K562 (cell line): Measurements from ENCODE around the gene SYNE1. TPM values are rescaled to one million over a fixed set of nuclear protein-coding genes. Genes with fewer than 3 reads are reported as not detected.

Experiments
- ATAC-seq: fragments of 200-7000 bp; cut with Tn5 transposase; 3 replicates; pipeline ENCODE4 v1.9.1; 2020; ENCODE audit warnings: moderate library complexity
- BruUV-seq: library from RNA; stranded (reverse); fragments of 400-500 nt; replicated peaks from 2 replicates; lab custom pipeline; 2021; lab: Mats Ljungman, UMichigan
- CTCF ChIA-PET: fragments of 300-600 bp; formaldehyde crosslinking; extraction: SDS; loops from one replicate; lab custom pipeline; 2021; ENCODE audit warnings: low intra/inter-chr PET ratio; lab: Yijun Ruan, JAX
- POLR2A ChIA-PET: fragments of 300-600, 350-650 bp; sonication (Branson Sonifier 250); formaldehyde crosslinking; extraction: SDS; loops from one replicate; lab custom pipeline; 2021; ENCODE audit warnings: antibody characterized with exemption, inconsistent platforms; lab: Yijun Ruan, JAX
- DNase-seq, 4 experiments: peaks; one replicate each; pipeline versions ENCODE4 v3.0.0 to v3.0.0-alpha.2; 2011 to 2018; ENCODE audit warnings: low spot score in 3 of 4, mixed read lengths in 3 of 4; ENCODE audit errors: extremely low read depth in 1 of 4
- FAIRE-seq: peaks from 2 replicates; lab custom pipeline; 2011; peaks lifted over from hg19 to GRCh38; lab: Jason Lieb, UNC
- H2AFZ ChIP-seq: 2 replicates; pipeline ENCODE4 v1.6.0; 2011; ENCODE audit warnings: low read depth, low read length, control low read depth, inconsistent platforms
- H3K27ac ChIP-seq: fragments of 200-600 bp; 3 replicates; pipeline ENCODE4 v1.8.0; 2011; ENCODE audit warnings: low read depth, mild to moderate bottlenecking, control low read depth, inconsistent platforms, low read length, moderate library complexity, mixed read lengths; ENCODE audit errors: extremely low read depth
- H3K27me3 ChIP-seq, 2 experiments: fragments of 300-600 bp in 1 of 2; 2 replicates in 1 of 2; 3 replicates in 1 of 2; pipeline versions ENCODE4 v1.6.0 to v1.8.0; 2011; ENCODE audit warnings: inconsistent platforms in 2 of 2, low read length in 2 of 2, mild to moderate bottlenecking in 1 of 2, mixed read lengths in 1 of 2, moderate library complexity in 1 of 2; ENCODE audit not compliant: control insufficient read depth in 2 of 2, insufficient read depth in 2 of 2
- H3K36me3 ChIP-seq: fragments of 300-600 bp; 3 replicates; pipeline ENCODE4 v1.8.0; 2011; ENCODE audit warnings: mild to moderate bottlenecking, low read length, inconsistent platforms; ENCODE audit not compliant: control insufficient read depth, insufficient read depth
- H3K4me1 ChIP-seq, 2 experiments: fragments of 200-600 bp in 1 of 2; replicated peaks in 1 of 2; 2 replicates in 1 of 2; 3 replicates in 1 of 2; pipeline versions ENCODE4 v1.5.1 to v1.8.0; 2011; ENCODE audit warnings: inconsistent platforms in 2 of 2, low read length in 2 of 2, mild to moderate bottlenecking in 1 of 2, mixed read lengths in 1 of 2, moderate library complexity in 1 of 2; ENCODE audit not compliant: control insufficient read depth in 2 of 2, insufficient read depth in 2 of 2
- H3K4me2 ChIP-seq: 2 replicates; pipeline ENCODE4 v1.6.1; 2011; ENCODE audit warnings: low read length, control low read depth, inconsistent platforms, mixed read lengths; ENCODE audit not compliant: insufficient read depth
- H3K4me3 ChIP-seq: fragments of 200-600 bp; sonication (generic), shearing (Covaris generic); 2 replicates; pipeline ENCODE4 v1.5.1; 2016; ENCODE audit warnings: control low read depth, inconsistent platforms
- H3K79me2 ChIP-seq: fragments of 200-600 bp; 3 replicates; pipeline ENCODE4 v1.8.0; 2011; ENCODE audit warnings: low read length, inconsistent platforms; ENCODE audit not compliant: control insufficient read depth, insufficient read depth
- H3K9ac ChIP-seq, 2 experiments: 2 replicates each; pipeline versions ENCODE4 v1.6.0 to v1.6.1; 2011; ENCODE audit warnings: low read depth in 2 of 2, low read length in 2 of 2, control low read depth in 1 of 2, inconsistent platforms in 1 of 2, mild to moderate bottlenecking in 1 of 2, mixed read lengths in 1 of 2; ENCODE audit not compliant: insufficient read depth in 1 of 2
- H3K9me1 ChIP-seq: one replicate; pipeline ENCODE4 v1.6.0; 2011; ENCODE audit warnings: inconsistent platforms, mild to moderate bottlenecking, low read length, moderate library complexity; ENCODE audit not compliant: control insufficient read depth, insufficient read depth
- H3K9me3 ChIP-seq: replicated peaks from 2 replicates; pipeline ENCODE4 v1.5.1; 2011; ENCODE audit warnings: low read depth, low read length, inconsistent platforms; ENCODE audit not compliant: control insufficient read depth, insufficient read depth
- H4K20me1 ChIP-seq: replicated peaks from 2 replicates; pipeline ENCODE4 v1.6.1; 2011; ENCODE audit warnings: low read length, inconsistent platforms, mixed read lengths; ENCODE audit not compliant: control insufficient read depth, insufficient read depth
- NR3C1 ChIP-seq: sonication (generic); formaldehyde crosslinking; IDR thresholded peaks from 2 replicates; pipeline ENCODE4 v1.8.1; 2022; ENCODE audit warnings: missing genetic modification reagents
- SLC30A9 ChIP-seq: fragments of 250-450 bp; sonication (Bioruptor Pico); IDR thresholded peaks from 2 replicates; pipeline ENCODE4 v1.8.0; 2022; ENCODE audit warnings: mild to moderate bottlenecking, moderate library complexity
- SREBF1 ChIP-seq: fragments of 150-350 bp; IDR thresholded peaks from 2 replicates; pipeline ENCODE4 v1.6.1; 2014; ENCODE audit warnings: antibody characterized with exemption, low read depth, low read length, borderline replicate concordance
- SRF ChIP-seq, 2 experiments: fragments of 250-450, 450-650 bp in 1 of 2; sonication (Bioruptor Pico) in 1 of 2; sonication (generic) in 1 of 2; formaldehyde crosslinking; IDR thresholded peaks; 2 replicates each; pipeline versions ENCODE4 v1.5.0 to v1.5.1; 2020 to 2022; ENCODE audit warnings: mild to moderate bottlenecking in 1 of 2, missing genetic modification reagents in 1 of 2
- ZNF778 ChIP-seq: fragments of 450-650 bp; formaldehyde crosslinking; IDR thresholded peaks from 2 replicates; pipeline ENCODE4 v1.4.0; 2020; ENCODE audit warnings: mild to moderate bottlenecking, moderate library complexity
- WGBS: fragments of 100-300 bp; shearing (Covaris generic); methylation state at CpG from one replicate; pipeline ENCODE4 v1.1.6; 2016; ENCODE audit warnings: low coverage, mixed read lengths; ENCODE audit not compliant: insufficient coverage; ENCODE audit errors: missing lambda C conversion rate; 5-methylcytosine and 5-hydroxymethylcytosine counted together
- in situ Hi-C: fragments of 300-500 bp; cut with MboI; formaldehyde crosslinking; loops from 4 replicates; pipeline ENCODE4 v1.15.0; 2018; ENCODE audit warnings: inconsistent platforms, mixed read lengths
- intact Hi-C: fragments of 100-400 bp; cut with micrococcal nuclease; formaldehyde crosslinking; loops from 2 replicates; pipeline ENCODE4 v1.14.2; 2022
- polyA plus RNA-seq, 8 experiments: library from polyadenylated mRNA; depleted of rRNA in 4 of 8; stranded (reverse) in 5 of 8; unstranded in 3 of 8; fragments of >200 nt; fragmentation: Nextera tagmentation in 2 of 8; fragmentation: Illumina TruSeq in 1 of 8; extraction: Ambion mirVana in 2 of 8; extraction: Trizol in 1 of 8; gene quantifications; 2 replicates each; pipeline versions ENCODE4 v1.2.1 to v1.2.3, GENCODE V29; 2011 to 2014; ENCODE audit warnings: inconsistent platforms in 1 of 8, missing spikeins in 1 of 8
- total RNA-seq, 7 experiments: library from RNA; depleted of rRNA in 6 of 7; stranded (reverse); fragments of >200 nt in 6 of 7; fragmentation: Illumina TruSeq in 2 of 7; extraction: Trizol in 2 of 7; gene quantifications; 2 replicates each; pipeline versions ENCODE4 v1.2.1 to v1.2.3, GENCODE V29; 2011 to 2021; ENCODE audit warnings: low replicate concordance in 1 of 7
- TF ChIP-seq, protein P1 (sequence below): sonication (generic); formaldehyde crosslinking; IDR thresholded peaks from 2 replicates; pipeline ENCODE4 v1.8.0; 2022; ENCODE audit warnings: mild to moderate bottlenecking, missing genetic modification reagents

Gene SYNE1
- total and polyA plus RNA-seq, 9 of the 15 experiments (the other 6 are each of a cell fraction or from before 2014, with no cell fraction given) = under 0.01 to 0.42 (median 0.08) TPM; not detected in 1

GRCh38 chr6:152575161-152575560 is 62.0 kb downstream of the SYNE1 start:
- no TSS peak for BruUV-seq
- Histone ChIP-seq H3K79me2 (no peaks in the 10 kb centered on the region), H3K9ac (no peak overlapping the region), H3K9me1 (no peaks in the 10 kb centered on the region), H4K20me1 (no peaks in the 10 kb centered on the region), H3K4me2 (no peak overlapping the region), H3K27me3 (no peaks in the 10 kb centered on the region), H3K4me3 (no peak overlapping the region), H2AFZ (no peak overlapping the region), H3K27ac (no peak overlapping the region), H3K36me3 (no peaks in the 10 kb centered on the region), H3K9me3 (no peaks in the 10 kb centered on the region), H3K4me1 (no peaks in the 10 kb centered on the region)
- TF ChIP-seq, protein P1, sequence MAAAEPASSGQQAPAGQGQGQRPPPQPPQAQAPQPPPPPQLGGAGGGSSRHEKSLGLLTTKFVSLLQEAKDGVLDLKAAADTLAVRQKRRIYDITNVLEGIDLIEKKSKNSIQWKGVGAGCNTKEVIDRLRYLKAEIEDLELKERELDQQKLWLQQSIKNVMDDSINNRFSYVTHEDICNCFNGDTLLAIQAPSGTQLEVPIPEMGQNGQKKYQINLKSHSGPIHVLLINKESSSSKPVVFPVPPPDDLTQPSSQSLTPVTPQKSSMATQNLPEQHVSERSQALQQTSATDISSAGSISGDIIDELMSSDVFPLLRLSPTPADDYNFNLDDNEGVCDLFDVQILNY (CRISPR knock-in tag) = no peak
- TF ChIP-seq SRF (CRISPR knock-in tag; IDR thresholded peaks at IDR 0.05) (no peak), SREBF1 (no peak), SLC30A9 (no peak), ZNF778 (CRISPR knock-in tag) (no peak), NR3C1 (CRISPR knock-in tag) (no peak)
- ATAC-seq (no peak), FAIRE-seq (peak; percentile 35), DNase-seq (no peak)
- WGBS = 0% methylated on average over 2 of the region's 2 CpGs
- intact Hi-C loops (no loop called here), in situ Hi-C loops (no loop called here)
- ChIA-PET POLR2A (no interaction called here), CTCF (no interaction called here)
